ENCODE results near the gene HAUS6.
"Not testable (repeated sequence)": the region's sequence is repeated elsewhere in the genome, so short reads cannot be mapped to it uniquely, and the experiment has no call there.

GRCh38 chr9:19097431-19097830, 5.3 kb downstream of the HAUS6 start:
- not testable (repeated sequence) for TF ChIP-seq CEBPB (IDR thresholded peaks at IDR 0.05; ENCODE audit: low read depth, low read length); RAD21 (IDR thresholded peaks at IDR 0.05; ENCODE audit: low read length); MAFK (IDR thresholded peaks at IDR 0.05; ENCODE audit: low read depth, low read length); SMC3 (IDR thresholded peaks at IDR 0.05; ENCODE audit: low read depth, low read length); POLR2A (IDR thresholded peaks at IDR 0.05; ENCODE audit: low read depth, low read length); RCOR1 (IDR thresholded peaks at IDR 0.05; ENCODE audit: insufficient replicate concordance, low read length); RFX5 (IDR thresholded peaks at IDR 0.05; ENCODE audit: low read depth, low read length)
- TF ChIP-seq, protein P1, sequence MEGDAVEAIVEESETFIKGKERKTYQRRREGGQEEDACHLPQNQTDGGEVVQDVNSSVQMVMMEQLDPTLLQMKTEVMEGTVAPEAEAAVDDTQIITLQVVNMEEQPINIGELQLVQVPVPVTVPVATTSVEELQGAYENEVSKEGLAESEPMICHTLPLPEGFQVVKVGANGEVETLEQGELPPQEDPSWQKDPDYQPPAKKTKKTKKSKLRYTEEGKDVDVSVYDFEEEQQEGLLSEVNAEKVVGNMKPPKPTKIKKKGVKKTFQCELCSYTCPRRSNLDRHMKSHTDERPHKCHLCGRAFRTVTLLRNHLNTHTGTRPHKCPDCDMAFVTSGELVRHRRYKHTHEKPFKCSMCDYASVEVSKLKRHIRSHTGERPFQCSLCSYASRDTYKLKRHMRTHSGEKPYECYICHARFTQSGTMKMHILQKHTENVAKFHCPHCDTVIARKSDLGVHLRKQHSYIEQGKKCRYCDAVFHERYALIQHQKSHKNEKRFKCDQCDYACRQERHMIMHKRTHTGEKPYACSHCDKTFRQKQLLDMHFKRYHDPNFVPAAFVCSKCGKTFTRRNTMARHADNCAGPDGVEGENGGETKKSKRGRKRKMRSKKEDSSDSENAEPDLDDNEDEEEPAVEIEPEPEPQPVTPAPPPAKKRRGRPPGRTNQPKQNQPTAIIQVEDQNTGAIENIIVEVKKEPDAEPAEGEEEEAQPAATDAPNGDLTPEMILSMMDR (conservative IDR thresholded peaks at IDR 0.05; ENCODE audit: low read depth, low read length), result not testable (repeated sequence)

All from IMR-90 (cell line).